ENCODE data around the gene S100Z.
"Not testable (repeated sequence)": the region's sequence is repeated elsewhere in the genome, so short reads cannot be mapped to it uniquely, and the experiment has no call there.

The S100Z gene

GRCh38 chr5:76888733-76889300, 39.0 kb downstream of the S100Z start:
- DNase-seq, result no peak

DNA sequence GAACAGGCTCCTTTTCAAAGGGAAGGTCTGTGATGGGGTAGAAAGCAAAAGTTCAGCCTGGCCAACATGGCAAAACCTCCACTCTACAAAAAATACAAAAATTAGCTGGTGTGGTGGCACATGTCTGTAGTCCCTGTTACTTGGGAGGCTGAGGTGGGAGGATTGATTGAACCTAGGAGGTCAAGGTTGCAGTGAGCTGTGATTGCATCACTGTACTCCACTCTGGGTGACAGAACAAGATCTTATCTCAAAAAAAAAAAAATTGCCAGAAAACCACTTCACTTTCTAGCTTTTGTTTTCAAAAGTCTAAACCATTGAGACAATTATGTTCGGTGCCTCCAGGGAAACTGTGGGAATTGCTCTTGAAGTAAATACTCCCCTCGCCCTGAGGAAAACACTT, 43.5 kb downstream of the S100Z start:
- no peak for DNase-seq

DNA sequence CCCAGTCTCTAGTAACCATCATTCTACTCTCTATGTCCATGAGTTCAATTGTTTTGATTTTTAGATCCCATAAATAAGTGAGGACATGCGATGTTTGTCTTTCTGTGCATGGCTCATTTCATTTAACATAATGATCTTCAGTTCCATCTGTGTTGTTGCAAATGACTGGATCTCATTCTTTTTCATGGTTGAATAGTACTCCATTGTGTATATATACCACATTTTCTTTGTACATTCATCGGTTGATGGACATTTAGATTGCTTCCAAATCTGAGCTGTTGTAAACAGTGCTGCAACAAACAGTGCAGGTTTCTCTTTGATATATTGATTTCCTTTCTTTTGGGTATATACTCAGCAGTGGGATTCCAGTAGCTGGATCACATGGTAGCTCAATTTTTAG, 46.4 kb downstream of the S100Z start:
- no peak for DNase-seq

- no peak for DNase-seq
Observed at GRCh38 chr5:76901522-76901921, 51.7 kb downstream of the S100Z start.

- DNase-seq, result no peak
Observed at GRCh38 chr5:76908166-76908565, 58.4 kb downstream of the S100Z start.

- not testable (repeated sequence) for DNase-seq
Observed at GRCh38 chr5:76910344-76910933, 60.6 kb downstream of the S100Z start.

DNA sequence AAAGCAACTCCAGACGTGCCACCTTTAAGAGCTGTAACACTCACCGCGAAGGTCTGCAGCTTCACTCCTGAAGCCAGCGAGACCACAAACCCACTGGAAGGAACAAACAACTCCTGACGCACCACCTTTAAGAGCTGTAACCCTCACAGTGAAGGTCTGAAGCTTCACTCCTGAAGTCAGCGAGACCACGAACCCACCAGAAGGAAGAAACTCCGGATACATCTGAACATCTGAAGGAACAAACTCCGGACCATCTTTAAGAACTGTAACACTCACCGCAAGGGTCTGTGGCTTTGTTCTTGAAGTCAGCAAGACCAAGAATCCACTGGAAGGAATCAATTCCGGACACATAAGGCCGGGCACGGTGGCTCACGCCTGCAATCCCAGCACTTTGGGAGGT, 64.9 kb downstream of the S100Z start:
- DNase-seq, result not testable (repeated sequence)

DNA sequence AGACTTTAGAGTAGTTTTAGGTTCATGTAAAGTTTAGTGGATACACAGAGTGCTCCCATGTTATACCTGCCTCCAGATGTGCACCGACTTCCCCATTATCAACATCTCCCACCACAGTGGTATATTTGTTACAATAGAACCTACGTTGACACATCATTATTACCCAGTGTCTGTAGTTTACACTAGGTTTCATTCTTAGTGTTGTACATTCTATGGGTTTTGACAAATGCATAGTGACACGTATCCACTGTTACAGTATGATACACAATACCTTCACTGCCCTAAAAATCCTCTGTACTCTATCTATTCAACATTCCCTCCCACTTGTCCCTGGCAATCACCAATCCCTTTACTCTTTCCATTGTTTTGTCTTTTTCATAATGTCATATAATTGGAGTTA, 68.7 kb downstream of the S100Z start:
- no peak for DNase-seq

DNA sequence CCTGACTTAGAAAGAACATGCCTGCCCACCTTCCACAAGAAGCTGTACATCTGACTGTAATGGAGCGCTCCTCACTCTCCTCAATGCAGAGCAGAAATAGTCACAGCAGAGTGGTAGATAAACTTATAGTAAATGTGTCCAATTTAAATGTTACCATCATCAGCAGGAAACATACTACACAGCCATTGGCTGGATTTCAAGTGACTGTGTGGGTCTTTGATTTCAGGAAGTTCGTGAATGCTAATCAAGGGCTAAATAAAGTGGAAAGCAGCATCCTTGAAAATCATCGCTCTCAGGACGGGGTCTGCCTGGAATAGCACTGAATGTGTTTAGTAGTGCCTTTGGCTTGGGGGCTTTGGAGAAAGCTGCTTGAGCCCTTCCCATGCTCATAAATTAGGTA, 70.7 kb downstream of the S100Z start:
- no peak for DNase-seq

- no peak for DNase-seq
Observed at GRCh38 chr5:76926329-76927105, 76.7 kb downstream of the S100Z start.

DNA sequence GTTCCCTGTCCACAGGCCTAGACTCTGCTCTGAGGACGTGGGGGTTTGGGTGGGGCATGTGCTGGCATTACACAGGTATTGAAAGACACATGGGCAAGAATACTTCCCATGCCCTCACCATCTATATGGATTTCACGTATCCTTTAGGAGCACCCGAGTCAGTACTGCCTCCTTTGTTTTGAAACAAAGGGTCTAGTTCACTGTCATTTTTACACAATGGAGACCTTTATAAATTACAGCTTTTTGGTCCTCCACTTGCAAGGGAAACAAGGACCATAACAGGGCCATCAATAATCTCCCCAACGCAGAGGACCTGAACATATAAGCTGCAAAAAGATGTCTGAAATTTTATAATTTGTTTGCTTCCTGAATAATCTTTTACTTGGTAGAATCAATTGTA, 78.1 kb downstream of the S100Z start:
- DNase-seq, result no peak

DNA sequence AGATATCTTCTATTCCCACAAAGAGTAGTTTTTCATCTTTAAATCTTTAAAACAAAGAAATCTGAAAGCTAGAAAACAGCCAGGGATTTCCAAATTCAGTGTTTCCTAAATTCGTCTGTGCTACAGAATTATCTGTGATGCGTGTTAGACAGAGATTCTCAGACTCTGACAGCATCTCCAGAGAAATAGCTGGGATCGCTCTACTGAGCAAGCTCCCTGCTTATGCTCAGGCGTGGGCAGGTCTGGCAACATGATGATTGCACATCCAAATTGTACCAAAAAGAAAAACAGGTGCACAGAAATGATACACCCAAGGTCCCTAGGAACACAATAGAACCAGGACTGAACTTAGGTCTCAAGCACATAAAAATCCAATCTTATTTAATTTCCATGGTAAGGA, 80.3 kb downstream of the S100Z start:
- DNase-seq, result no peak

- no peak for DNase-seq
Observed at GRCh38 chr5:76938177-76938576, 88.4 kb downstream of the S100Z start.

- DNase-seq, result no peak
Observed at GRCh38 chr5:76941000-76941399, 91.2 kb downstream of the S100Z start.

GRCh38 chr5:76941442-76941841, 91.6 kb downstream of the S100Z start:
- peak; percentile 43 for DNase-seq

DNA sequence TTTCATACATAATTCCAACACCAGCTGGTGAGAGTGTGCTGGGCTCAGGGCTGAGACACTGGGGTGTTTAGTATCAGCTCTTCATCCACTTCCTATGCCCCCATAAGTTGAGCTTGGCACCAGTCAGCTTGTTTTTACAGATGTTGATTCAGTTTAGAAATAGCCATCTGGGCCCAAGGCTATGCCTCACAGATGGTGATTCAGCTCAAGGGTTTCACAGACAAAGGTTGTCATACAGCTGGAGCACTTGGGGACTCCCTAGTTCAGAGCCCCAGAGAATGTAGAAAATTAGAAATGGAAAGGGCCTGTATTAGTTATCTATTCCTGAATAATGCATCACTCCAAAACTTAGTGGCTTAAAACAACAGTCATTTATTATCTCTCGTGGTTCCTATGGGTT, 92.8 kb downstream of the S100Z start:
- DNase-seq, result peak; percentile 93

DNA sequence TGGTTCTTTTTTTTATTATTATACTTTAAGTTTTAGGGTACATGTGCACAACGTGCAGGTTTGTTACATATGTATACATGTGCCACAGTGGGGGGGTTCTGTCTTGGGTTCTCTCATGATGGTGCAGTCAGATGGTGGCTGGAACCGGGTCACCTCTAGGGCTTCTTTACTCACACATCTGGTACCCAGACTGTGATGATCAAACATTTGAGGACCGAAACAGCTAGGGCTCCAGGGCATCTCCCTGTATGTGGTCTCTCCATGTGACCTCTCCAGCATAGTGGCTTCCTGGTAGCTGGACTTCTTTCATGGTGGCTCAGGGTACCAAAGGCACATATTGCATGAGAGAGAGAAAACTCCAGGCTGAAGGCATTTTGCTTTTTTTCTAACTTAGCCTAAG, 93.2 kb downstream of the S100Z start:
- peak; percentile 75 for DNase-seq

DNA sequence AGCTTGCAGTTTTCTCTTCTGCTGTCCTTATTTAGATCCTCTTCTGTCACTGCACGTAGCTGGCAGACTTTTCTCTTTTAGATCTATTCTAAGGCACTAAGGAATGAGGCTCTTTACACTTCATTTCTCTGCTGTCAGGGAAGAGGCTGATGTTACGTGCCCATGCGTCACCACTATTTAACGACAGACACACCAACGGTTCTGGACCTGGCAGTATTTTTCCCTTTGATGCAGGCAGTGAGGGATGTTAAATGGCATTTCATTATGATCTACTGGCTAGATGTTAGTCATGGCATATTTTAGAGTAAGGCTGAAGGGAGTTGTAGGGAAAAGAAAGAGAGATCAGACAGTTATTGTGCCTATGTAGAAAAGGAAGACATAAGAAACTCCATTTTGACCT, 94.8 kb downstream of the S100Z start:
- no peak for DNase-seq

DNA sequence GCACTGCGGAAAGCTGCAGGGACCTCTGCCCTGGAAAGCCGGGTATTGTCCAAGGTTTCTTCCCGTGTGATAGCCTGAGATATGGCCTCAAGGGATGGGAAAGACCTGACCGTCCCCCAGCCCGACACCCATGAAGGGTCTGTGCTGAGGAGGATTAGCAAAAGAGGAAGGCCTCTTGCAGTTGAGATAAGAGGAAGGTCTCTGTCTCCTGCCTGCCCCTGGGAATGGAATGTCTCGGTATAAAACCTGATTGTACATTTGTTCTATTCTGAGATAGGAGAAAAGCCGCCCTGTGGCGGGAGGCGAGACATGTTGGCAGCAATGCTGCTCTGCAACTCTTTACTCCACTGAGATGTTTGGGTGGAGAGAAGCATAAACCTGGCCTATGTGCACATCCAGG, 95.4 kb downstream of the S100Z start:
- DNase-seq, result not testable (repeated sequence)

DNA sequence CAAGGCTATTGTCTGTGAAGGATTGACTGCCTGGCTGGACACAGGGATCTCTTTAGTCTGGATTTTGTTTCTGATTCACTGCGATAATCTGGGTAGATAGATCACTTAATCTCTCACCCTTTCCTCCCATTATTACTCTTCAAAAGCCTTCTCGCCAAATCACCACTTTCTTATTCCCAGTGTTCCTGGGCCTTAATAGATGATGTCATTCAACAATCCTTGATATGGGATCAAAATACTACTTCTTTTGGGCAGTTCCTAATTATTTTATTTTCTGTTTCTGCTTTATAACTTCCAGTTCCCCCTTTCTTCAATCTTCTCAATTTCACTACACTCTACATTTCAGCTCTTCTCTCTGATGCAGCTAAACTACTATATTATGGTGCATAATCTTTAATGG, 96.3 kb downstream of the S100Z start:
- no peak for DNase-seq

GRCh38 chr5:76947082-76947503, 97.3 kb downstream of the S100Z start:
- no peak for DNase-seq

- peak; percentile 35 for DNase-seq
Observed at GRCh38 chr5:76952795-76953536, 103.2 kb downstream of the S100Z start, which contains the start of gene CRHBP. CRHBP (plus strand) TSS chr5:76953045; CDS start chr5:76953135, 90 bp downstream.

- peak; percentile 38 for DNase-seq
Observed at GRCh38 chr5:76953551-76954382, 104.0 kb downstream of the S100Z start.

All from EL (cell line).